HepG2 (cell line): ENCODE data around the gene CHN2. TPM values are rescaled to one million over a fixed set of nuclear protein-coding genes. Genes with fewer than 3 reads are reported as not detected.
A peak's percentile ranks its signal among the peaks of the same experiment; 100 is the strongest.

Source experiments
- ATAC-seq: fragments of 200-7000 bp; cut with Tn5 transposase; 3 replicates; pipeline ENCODE4 v1.9.1; 2020; ENCODE audit warnings: mild to moderate bottlenecking, moderate library complexity
- BruUV-seq: library from RNA; stranded (reverse); fragments of 400-500 nt; replicated peaks from 2 replicates; lab custom pipeline; 2021; lab: Mats Ljungman, UMichigan
- CTCF ChIA-PET: fragments of 300-600 bp; formaldehyde crosslinking; extraction: SDS; loops from one replicate; lab custom pipeline; 2021; ENCODE audit warnings: low total read pairs, inconsistent platforms, low intra/inter-chr PET ratio; lab: Yijun Ruan, JAX
- POLR2A ChIA-PET: fragments of 350-600 bp; sonication (Branson Sonifier 250); formaldehyde crosslinking; loops from one replicate; lab custom pipeline; 2020; ENCODE audit warnings: antibody characterized with exemption, inconsistent platforms; lab: Yijun Ruan, JAX
- DNase-seq: peaks from one replicate; pipeline ENCODE4 v3.0.0-alpha.2; 2015; ENCODE audit warnings: low spot score
- FAIRE-seq: peaks from 3 replicates; lab custom pipeline; 2011; peaks lifted over from hg19 to GRCh38; lab: Jason Lieb, UNC
- H2AFZ ChIP-seq: one replicate; pipeline ENCODE4 v1.6.1; 2011; ENCODE audit warnings: low read length, inconsistent platforms
- H3K27ac ChIP-seq: fragments of 300-600 bp; 3 replicates; pipeline ENCODE4 v1.8.0; 2011; ENCODE audit warnings: mixed run types, mild to moderate bottlenecking, mixed read lengths, low read length, inconsistent platforms; ENCODE audit not compliant: insufficient read depth; ENCODE audit errors: extremely low read length
- H3K27me3 ChIP-seq, 2 experiments: fragments of 200-600 bp in 1 of 2; 2 replicates in 1 of 2; 3 replicates in 1 of 2; pipeline versions ENCODE4 v1.6.0 to v1.8.0; 2011; ENCODE audit warnings: low read length in 2 of 2, mild to moderate bottlenecking in 2 of 2, moderate library complexity in 2 of 2, inconsistent platforms in 1 of 2; ENCODE audit not compliant: insufficient read depth in 2 of 2, control insufficient read depth in 1 of 2
- H3K36me3 ChIP-seq, 2 experiments: fragments of 200-600 bp in 1 of 2; replicated peaks in 1 of 2; 2 replicates in 1 of 2; 3 replicates in 1 of 2; pipeline versions ENCODE4 v1.5.1 to v1.8.0; 2011; ENCODE audit warnings: low read length in 2 of 2, inconsistent platforms in 1 of 2; ENCODE audit not compliant: insufficient read depth in 2 of 2, control insufficient read depth in 1 of 2
- H3K4me1 ChIP-seq: 2 replicates; pipeline ENCODE4 v1.5.1; 2012; ENCODE audit warnings: low read length, inconsistent platforms; ENCODE audit not compliant: insufficient read depth
- H3K4me2 ChIP-seq: 2 replicates; pipeline ENCODE4 v1.6.0; 2011; ENCODE audit warnings: low read depth, low read length, inconsistent platforms
- H3K4me3 ChIP-seq, 3 experiments: fragments of 200-600 bp in 1 of 3; sonication (generic), shearing (Covaris generic) in 1 of 3; replicated peaks in 1 of 3; 2 replicates each; pipeline ENCODE4 v1.5.1; 2011 to 2016; ENCODE audit warnings: low read length in 3 of 3, inconsistent platforms in 2 of 3, low read depth in 2 of 3, mild to moderate bottlenecking in 2 of 3, control low read depth in 1 of 3, mixed read lengths in 1 of 3; ENCODE audit not compliant: insufficient read depth in 1 of 3
- H3K79me2 ChIP-seq: one replicate; pipeline ENCODE4 v1.6.1; 2011; ENCODE audit warnings: low read length, inconsistent platforms; ENCODE audit not compliant: insufficient read depth
- H3K9ac ChIP-seq: 2 replicates; pipeline ENCODE4 v1.6.0; 2011; ENCODE audit warnings: mild to moderate bottlenecking, low read depth, low read length, inconsistent platforms; ENCODE audit not compliant: insufficient read depth
- H3K9me3 ChIP-seq: 2 replicates; pipeline ENCODE4 v1.5.1; 2012; ENCODE audit warnings: mild to moderate bottlenecking, low read length
- H4K20me1 ChIP-seq: 2 replicates; pipeline ENCODE4 v1.6.0; 2011; ENCODE audit warnings: inconsistent platforms, mild to moderate bottlenecking, low read length, moderate library complexity; ENCODE audit not compliant: insufficient read depth
- BRD4 ChIP-seq: sonication (generic); formaldehyde crosslinking; IDR thresholded peaks from 2 replicates; pipeline ENCODE4 v1.4.0; 2020; ENCODE audit warnings: missing genetic modification reagents
- ELF1 ChIP-seq: sonication (generic); formaldehyde crosslinking; IDR thresholded peaks from 2 replicates; pipeline ENCODE4 v1.4.0; 2020; ENCODE audit warnings: missing genetic modification reagents
- FOXC1 ChIP-seq: sonication (generic); formaldehyde crosslinking; IDR thresholded peaks from 2 replicates; pipeline ENCODE4 v1.8.0; 2022; ENCODE audit warnings: mild to moderate bottlenecking, missing genetic modification reagents, borderline replicate concordance
- NCOA1 ChIP-seq: sonication (generic); formaldehyde crosslinking; IDR thresholded peaks from 2 replicates; pipeline ENCODE4 v1.9.0; 2021; ENCODE audit warnings: missing genetic modification reagents
- NR2F6 ChIP-seq, 2 experiments: IDR thresholded peaks; 2 replicates each; pipeline ENCODE4 v1.6.1; 2016; ENCODE audit warnings: antibody characterized with exemption in 1 of 2, mild to moderate bottlenecking in 1 of 2
- RAD21 ChIP-seq: fragments of 450-650 bp; formaldehyde crosslinking; IDR thresholded peaks from 2 replicates; pipeline ENCODE4 v1.5.0; 2020; ENCODE audit warnings: mild to moderate bottlenecking
- RARG ChIP-seq: sonication (generic); formaldehyde crosslinking; IDR thresholded peaks from 2 replicates; pipeline ENCODE4 v1.4.0; 2020; ENCODE audit warnings: low read depth, mild to moderate bottlenecking, missing genetic modification reagents
- RXRA ChIP-seq: sonication (generic); formaldehyde crosslinking; IDR thresholded peaks from 2 replicates; pipeline ENCODE4 v1.5.1; 2020; ENCODE audit warnings: missing genetic modification reagents
- SAP130 ChIP-seq: IDR thresholded peaks from 2 replicates; pipeline ENCODE4 v1.6.1; 2016; ENCODE audit warnings: low read depth
- SATB2 ChIP-seq: sonication (generic); formaldehyde crosslinking; IDR thresholded peaks from 2 replicates; pipeline ENCODE4 v1.5.0; 2020; ENCODE audit warnings: missing genetic modification reagents
- SOX6 ChIP-seq, 2 experiments: fragments of 450-650 bp in 1 of 2; sonication (generic) in 1 of 2; formaldehyde crosslinking in 1 of 2; IDR thresholded peaks; 2 replicates each; pipeline versions ENCODE4 v1.4.0 to v1.6.1; 2017 to 2020; ENCODE audit warnings: antibody characterized with exemption in 1 of 2, mild to moderate bottlenecking in 1 of 2, missing genetic modification reagents in 1 of 2
- ZFYVE20 ChIP-seq: sonication (generic); formaldehyde crosslinking; IDR thresholded peaks from 2 replicates; pipeline ENCODE4 v1.8.0; 2023; ENCODE audit warnings: low read depth, mild to moderate bottlenecking, moderate library complexity, missing genetic modification reagents, borderline replicate concordance
- WGBS: methylation state at CpG from one replicate; pipeline ENCODE4 v1.1.6; 2017; ENCODE audit warnings: low lambda C conversion rate; 5-methylcytosine and 5-hydroxymethylcytosine counted together
- in situ Hi-C: cut with HindIII; loops from 2 replicates; pipeline ENCODE4 v1.10.0; 2017; ENCODE audit warnings: low pct_unique_long_range_greater_than_20kb; ENCODE audit not compliant: extremely low pct_ligation_motif_present
- intact Hi-C: fragments of 100-400 bp; cut with micrococcal nuclease; formaldehyde crosslinking; loops from one replicate; pipeline ENCODE4 v1.10.0; 2022; ENCODE audit not compliant: unreplicated experiment
- polyA plus RNA-seq, 8 experiments: library from polyadenylated mRNA; depleted of rRNA in 3 of 8; stranded (reverse) in 7 of 8; unstranded in 1 of 8; fragments of >200 nt; fragmentation: Illumina TruSeq in 4 of 8; extraction: Trizol in 4 of 8; gene quantifications; 2 replicates each; pipeline versions ENCODE4 v1.2.1 to v1.2.3, GENCODE V29; 2011 to 2016; ENCODE audit warnings: low read depth in 4 of 8, missing spikeins in 1 of 8, mixed read lengths in 1 of 8; ENCODE audit not compliant: insufficient read depth in 1 of 8
- total RNA-seq, 5 experiments: library from RNA; depleted of rRNA; stranded (reverse); fragments of >200 nt; fragmentation: Illumina TruSeq; extraction: Trizol; gene quantifications; 2 replicates each; pipeline ENCODE4 v1.2.3, GENCODE V29; 2016; ENCODE audit warnings: low read depth in 1 of 5
- TF ChIP-seq, protein P1 (sequence below): IDR thresholded peaks from 2 replicates; pipeline ENCODE4 v1.4.0; 2020; ENCODE audit warnings: mild to moderate bottlenecking, missing genetic modification reagents
- TF ChIP-seq, protein P2 (sequence below): sonication (generic); formaldehyde crosslinking; conservative IDR thresholded peaks from 2 replicates; pipeline ENCODE4 v1.8.0; 2022; ENCODE audit warnings: mild to moderate bottlenecking, moderate library complexity, missing genetic modification reagents

Gene CHN2
- total and polyA plus RNA-seq, 2 of the 13 experiments (the other 11 are each of a cell fraction or from before 2014, with no cell fraction given) = 23.5 to 30.5 TPM

DNA sequence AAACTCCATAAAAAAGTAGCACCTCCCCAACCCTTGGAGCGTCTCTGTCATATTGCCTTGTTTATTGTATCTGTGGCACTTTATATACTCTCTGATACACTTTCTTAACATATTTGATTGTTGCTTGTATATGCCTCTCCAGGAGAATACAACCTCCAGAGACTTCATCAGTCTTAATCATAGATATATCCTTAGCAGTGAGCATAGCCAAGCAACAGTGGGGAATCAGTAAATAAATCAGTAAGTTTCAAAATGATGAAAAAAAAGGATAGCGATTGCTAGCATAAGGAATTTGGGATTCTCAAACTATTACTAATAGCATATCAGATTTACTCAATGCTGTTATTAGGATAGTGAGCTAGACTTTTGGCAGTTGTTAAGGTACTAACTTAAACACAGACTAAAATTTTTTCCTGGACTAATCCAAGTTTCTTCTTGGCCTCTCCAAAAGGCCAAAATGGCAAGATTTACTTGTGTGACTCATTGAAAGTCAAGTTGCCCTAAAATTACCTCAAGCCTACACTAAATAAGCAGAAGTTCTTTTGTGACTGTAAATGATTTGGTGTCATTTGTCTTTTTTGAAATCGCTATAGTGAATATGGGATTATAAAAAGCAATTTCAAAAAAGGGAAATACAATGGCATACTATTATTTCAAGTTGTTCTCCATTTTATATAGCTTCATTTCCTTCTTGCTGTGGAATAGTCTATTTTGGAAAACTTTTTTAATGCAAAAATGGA, 177.9 kb downstream of the CHN2 start (continued):
- TF ChIP-seq SOX6 (IDR thresholded peaks at IDR 0.05) (no peak), SOX6 (CRISPR knock-in tag; IDR thresholded peaks at IDR 0.05) (no peak), BRD4 (CRISPR knock-in tag) (no peak), RARG (CRISPR knock-in tag) (no peak), RAD21 (CRISPR knock-in tag) (no peak)

DNA sequence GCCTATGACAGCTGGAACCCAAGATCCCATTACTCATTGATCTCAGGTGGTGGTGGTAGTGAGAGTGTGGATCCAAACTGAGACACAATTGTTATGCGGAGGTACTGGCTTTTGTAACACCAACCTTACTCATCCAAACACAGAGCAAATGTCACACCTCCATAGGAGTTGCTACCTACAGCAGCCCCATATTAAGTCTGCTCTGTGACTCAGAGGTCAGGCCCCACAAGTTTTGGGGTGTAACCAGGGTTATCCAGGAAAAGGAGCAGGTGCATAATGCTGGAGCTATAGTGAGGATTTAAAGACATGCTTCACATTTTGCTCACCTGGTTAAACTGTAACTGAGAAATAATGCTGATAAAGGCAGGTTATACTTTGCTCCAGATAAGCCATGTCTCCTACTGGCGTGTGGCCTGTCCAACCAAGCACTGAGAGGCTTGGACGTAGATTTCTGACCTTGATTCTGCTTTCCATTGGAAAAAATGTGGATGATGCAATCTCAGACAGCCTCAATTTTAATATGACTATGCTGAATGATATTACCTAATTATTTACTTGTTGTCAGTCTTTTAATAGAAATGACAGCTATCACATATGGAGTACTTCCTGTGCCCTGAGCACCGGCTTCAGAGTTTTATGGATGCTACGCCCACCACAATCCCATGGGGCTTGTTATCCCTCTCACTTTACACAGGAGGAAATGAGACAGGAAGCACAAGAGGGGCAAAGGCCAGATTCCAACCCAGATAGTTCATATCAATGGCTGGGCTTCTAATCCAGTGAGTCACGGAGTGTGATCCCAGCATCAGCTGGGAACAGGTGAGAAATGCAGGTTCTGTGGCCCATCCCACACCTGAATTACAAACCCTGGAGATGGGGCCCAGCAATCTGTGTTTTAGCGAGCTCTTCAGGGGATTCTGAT, 181.3 kb downstream of the CHN2 start:
- POLR2A ChIA-PET = interaction anchor here (1.0 kb wide), 1 partner anchor 30 kb away, joined by 3 read pairs; no protein-coding TSS in a partner anchor
- H4K20me1 ChIP-seq = no peaks in the 10 kb centered on the region; the same call in 1 of the 2 replicates
- peaks cover 3 to 28% of the 10 kb centered on the region in 2 experiments; a peak in 4 of 5 replicates for H3K36me3 ChIP-seq
- H3K27me3 ChIP-seq = no peaks in the 10 kb centered on the region
- BruUV-seq = no TSS peak
- DNase-seq = peak; percentile 71
- peak; percentile 85 for FAIRE-seq
- in situ Hi-C loops (no loop called here), intact Hi-C loops (loop anchor here (1.0 kb wide), 1 partner anchor 32 kb away; no protein-coding TSS in a partner anchor)
- H3K4me3 ChIP-seq = no peak overlapping the region; a peak in 1 of 6 replicates
- peaks cover 29% of the 10 kb centered on the region for H3K4me1 ChIP-seq
- no peaks in the 10 kb centered on the region for H3K79me2 ChIP-seq
- no peak overlapping the region; the same call in 1 of the 2 replicates for H3K9ac ChIP-seq
- peak overlapping the region; percentile 64 for H3K4me2 ChIP-seq
- WGBS = 64% methylated on average over 7 of the region's 7 CpGs
- H3K9me3 ChIP-seq = no peaks in the 10 kb centered on the region
- peak overlapping the region; percentile 48 for H3K27ac ChIP-seq
- ATAC-seq = peak; percentile 95
- CTCF ChIA-PET = no interaction called here
- no peak overlapping the region for H2AFZ ChIP-seq
- TF ChIP-seq SAP130 (peak; percentile 63; the same call in 1 of the 2 replicates), FOXC1 (CRISPR knock-in tag) (no peak), RXRA (CRISPR knock-in tag) (no peak), NCOA1 (CRISPR knock-in tag) (no peak), SATB2 (CRISPR knock-in tag) (no peak), NR2F6 (IDR thresholded peaks at IDR 0.05) (no peak; the same call in 1 of the 2 replicates), NR2F6 (CRISPR knock-in tag; IDR thresholded peaks at IDR 0.05) (peak; percentile 56; the same call in 1 of the 2 replicates), ZFYVE20 (no peak), ELF1 (CRISPR knock-in tag) (peak; percentile 31; the same call in 1 of the 2 replicates)
- TF ChIP-seq, protein P1, sequence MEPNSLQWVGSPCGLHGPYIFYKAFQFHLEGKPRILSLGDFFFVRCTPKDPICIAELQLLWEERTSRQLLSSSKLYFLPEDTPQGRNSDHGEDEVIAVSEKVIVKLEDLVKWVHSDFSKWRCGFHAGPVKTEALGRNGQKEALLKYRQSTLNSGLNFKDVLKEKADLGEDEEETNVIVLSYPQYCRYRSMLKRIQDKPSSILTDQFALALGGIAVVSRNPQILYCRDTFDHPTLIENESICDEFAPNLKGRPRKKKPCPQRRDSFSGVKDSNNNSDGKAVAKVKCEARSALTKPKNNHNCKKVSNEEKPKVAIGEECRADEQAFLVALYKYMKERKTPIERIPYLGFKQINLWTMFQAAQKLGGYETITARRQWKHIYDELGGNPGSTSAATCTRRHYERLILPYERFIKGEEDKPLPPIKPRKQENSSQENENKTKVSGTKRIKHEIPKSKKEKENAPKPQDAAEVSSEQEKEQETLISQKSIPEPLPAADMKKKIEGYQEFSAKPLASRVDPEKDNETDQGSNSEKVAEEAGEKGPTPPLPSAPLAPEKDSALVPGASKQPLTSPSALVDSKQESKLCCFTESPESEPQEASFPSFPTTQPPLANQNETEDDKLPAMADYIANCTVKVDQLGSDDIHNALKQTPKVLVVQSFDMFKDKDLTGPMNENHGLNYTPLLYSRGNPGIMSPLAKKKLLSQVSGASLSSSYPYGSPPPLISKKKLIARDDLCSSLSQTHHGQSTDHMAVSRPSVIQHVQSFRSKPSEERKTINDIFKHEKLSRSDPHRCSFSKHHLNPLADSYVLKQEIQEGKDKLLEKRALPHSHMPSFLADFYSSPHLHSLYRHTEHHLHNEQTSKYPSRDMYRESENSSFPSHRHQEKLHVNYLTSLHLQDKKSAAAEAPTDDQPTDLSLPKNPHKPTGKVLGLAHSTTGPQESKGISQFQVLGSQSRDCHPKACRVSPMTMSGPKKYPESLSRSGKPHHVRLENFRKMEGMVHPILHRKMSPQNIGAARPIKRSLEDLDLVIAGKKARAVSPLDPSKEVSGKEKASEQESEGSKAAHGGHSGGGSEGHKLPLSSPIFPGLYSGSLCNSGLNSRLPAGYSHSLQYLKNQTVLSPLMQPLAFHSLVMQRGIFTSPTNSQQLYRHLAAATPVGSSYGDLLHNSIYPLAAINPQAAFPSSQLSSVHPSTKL (CRISPR knock-in tag) = peak; percentile 38; the same call in 1 of the 2 replicates
- TF ChIP-seq, protein P2, sequence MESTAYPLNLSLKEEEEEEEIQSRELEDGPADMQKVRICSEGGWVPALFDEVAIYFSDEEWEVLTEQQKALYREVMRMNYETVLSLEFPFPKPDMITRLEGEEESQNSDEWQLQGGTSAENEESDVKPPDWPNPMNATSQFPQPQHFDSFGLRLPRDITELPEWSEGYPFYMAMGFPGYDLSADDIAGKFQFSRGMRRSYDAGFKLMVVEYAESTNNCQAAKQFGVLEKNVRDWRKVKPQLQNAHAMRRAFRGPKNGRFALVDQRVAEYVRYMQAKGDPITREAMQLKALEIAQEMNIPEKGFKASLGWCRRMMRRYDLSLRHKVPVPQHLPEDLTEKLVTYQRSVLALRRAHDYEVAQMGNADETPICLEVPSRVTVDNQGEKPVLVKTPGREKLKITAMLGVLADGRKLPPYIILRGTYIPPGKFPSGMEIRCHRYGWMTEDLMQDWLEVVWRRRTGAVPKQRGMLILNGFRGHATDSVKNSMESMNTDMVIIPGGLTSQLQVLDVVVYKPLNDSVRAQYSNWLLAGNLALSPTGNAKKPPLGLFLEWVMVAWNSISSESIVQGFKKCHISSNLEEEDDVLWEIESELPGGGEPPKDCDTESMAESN (CRISPR knock-in tag) = 0 out of 2 replicates have a peak, but pooled peaks have one; percentile 61
